OCI-LY1 (cell line): Measurements from ENCODE around the gene NIPAL3.
"Not testable (repeated sequence)": the region's sequence is repeated elsewhere in the genome, so short reads cannot be mapped to it uniquely, and the experiment has no call there.

Experiments used
- H2AFZ ChIP-seq: fragments of 200-600 bp; sonication (generic), shearing (Covaris generic); 2 replicates; pipeline ENCODE4 v1.6.0; 2014; ENCODE audit warnings: antibody characterized with exemption, mild to moderate bottlenecking, low read length
- H3F3A ChIP-seq: fragments of 200-600 bp; sonication (generic), shearing (Covaris generic); 2 replicates; pipeline ENCODE4 v1.6.0; 2014; ENCODE audit warnings: mild to moderate bottlenecking, antibody characterized with exemption, low read length, moderate library complexity; ENCODE audit not compliant: insufficient read depth
- H3K27ac ChIP-seq: fragments of 200-600 bp; sonication (generic); 2 replicates; pipeline ENCODE4 v1.5.1; 2014; ENCODE audit warnings: low read length, mixed run types, mild to moderate bottlenecking, low read depth; ENCODE audit not compliant: poor library complexity, severe bottlenecking
- H3K27me3 ChIP-seq: fragments of 200-600 bp; sonication (generic); 2 replicates; pipeline ENCODE4 v1.6.0; 2014; ENCODE audit warnings: antibody characterized with exemption, mild to moderate bottlenecking, low read length, moderate library complexity; ENCODE audit not compliant: insufficient read depth
- H3K36me3 ChIP-seq: fragments of 200-600 bp; sonication (generic); 2 replicates; pipeline ENCODE4 v1.6.1; 2014; ENCODE audit warnings: mild to moderate bottlenecking, antibody characterized with exemption, low read length, moderate library complexity, mixed read lengths; ENCODE audit not compliant: insufficient read depth
- H3K4me1 ChIP-seq: fragments of 200-600 bp; sonication (generic); 2 replicates; pipeline ENCODE4 v1.5.1; 2014; ENCODE audit warnings: mild to moderate bottlenecking, low read length, moderate library complexity; ENCODE audit not compliant: insufficient read depth, severe bottlenecking
- H3K4me2 ChIP-seq: fragments of 200-600 bp; sonication (generic), shearing (Covaris generic); 2 replicates; pipeline ENCODE4 v1.6.1; 2014; ENCODE audit warnings: low read length
- H3K4me3 ChIP-seq: fragments of 200-600 bp; sonication (generic); 2 replicates; pipeline ENCODE4 v1.5.1; 2014; ENCODE audit warnings: low read length, low read depth, mild to moderate bottlenecking, mixed read lengths; ENCODE audit not compliant: poor library complexity, severe bottlenecking
- H3K79me2 ChIP-seq: fragments of 200-600 bp; shearing (Covaris generic); 2 replicates; pipeline ENCODE4 v1.6.1; 2016; ENCODE audit warnings: mixed run types, low read length, mixed read lengths; ENCODE audit not compliant: insufficient read depth
- H3K9ac ChIP-seq: fragments of 200-600 bp; sonication (generic), shearing (Covaris generic); 2 replicates; pipeline ENCODE4 v1.6.1; 2014; ENCODE audit warnings: mild to moderate bottlenecking, low read length, mixed read lengths
- H3K9me2 ChIP-seq: fragments of 200-600 bp; sonication (generic), shearing (Covaris generic); 2 replicates; pipeline ENCODE4 v1.6.1; 2014; ENCODE audit warnings: low read depth, mild to moderate bottlenecking, low read length, mixed read lengths
- H3K9me3 ChIP-seq: fragments of 200-600 bp; shearing (Covaris generic); 2 replicates; pipeline ENCODE4 v1.6.1; 2014; ENCODE audit warnings: low read length, mixed read lengths
- H4K20me1 ChIP-seq: fragments of 200-600 bp; sonication (generic), shearing (Covaris generic); 2 replicates; pipeline ENCODE4 v1.6.0; 2016; ENCODE audit warnings: mild to moderate bottlenecking, low read length; ENCODE audit not compliant: insufficient read depth
- CTCF ChIP-seq: fragments of 200-600 bp; sonication (generic), shearing (Covaris generic); IDR thresholded peaks from 2 replicates; pipeline ENCODE4 v1.5.1; 2017; ENCODE audit warnings: mild to moderate bottlenecking, antibody characterized with exemption, low read length, moderate library complexity, mixed read lengths
- EZH2 ChIP-seq: fragments of 200-600 bp; sonication (generic), shearing (Covaris generic); IDR thresholded peaks from 2 replicates; pipeline ENCODE4 v1.8.0; 2017; ENCODE audit warnings: borderline replicate concordance, mixed run types, mild to moderate bottlenecking, antibody characterized with exemption, low read length, moderate library complexity, mixed read lengths

The NIPAL3 gene

GRCh38 chr1:24507405-24507804 lies 91.8 kb downstream of the NIPAL3 start:
- Histone ChIP-seq H3K79me2 (no peaks in the 10 kb centered on the region), H3K4me3 (no peak overlapping the region), H3K9me3 (no peaks in the 10 kb centered on the region), H3K4me2 (no peak overlapping the region), H3K36me3 (no peaks in the 10 kb centered on the region; the same call in 1 of the 2 replicates), H3K27ac (no peak overlapping the region), H3K9ac (no peak overlapping the region), H4K20me1 (no peaks in the 10 kb centered on the region), H3K9me2 (no peaks in the 10 kb centered on the region), H3F3A (no peaks in the 10 kb centered on the region), H3K27me3 (no peaks in the 10 kb centered on the region), H3K4me1 (peaks cover 13% of the 10 kb centered on the region), H2AFZ (no peak overlapping the region)
- TF ChIP-seq CTCF (no peak), EZH2 (no peak)

- Histone ChIP-seq H3K27ac (no peak overlapping the region), H3K79me2 (no peaks in the 10 kb centered on the region), H3F3A (no peaks in the 10 kb centered on the region), H3K9ac (no peak overlapping the region), H3K27me3 (no peaks in the 10 kb centered on the region), H3K9me2 (no peaks in the 10 kb centered on the region), H4K20me1 (no peaks in the 10 kb centered on the region), H2AFZ (no peak overlapping the region), H3K4me1 (peaks cover 5% of the 10 kb centered on the region), H3K36me3 (no peaks in the 10 kb centered on the region; the same call in 1 of the 2 replicates), H3K4me3 (no peak overlapping the region), H3K9me3 (no peaks in the 10 kb centered on the region), H3K4me2 (no peak overlapping the region)
- TF ChIP-seq EZH2 (no peak), CTCF (no peak)
Measured at GRCh38 chr1:24508911-24509310, 93.3 kb downstream of the NIPAL3 start.

- no peaks in the 10 kb centered on the region; the same call in 1 of the 2 replicates for H3K36me3 ChIP-seq
- H3K4me1 ChIP-seq = no peaks in the 10 kb centered on the region
- H3K9me3 ChIP-seq = no peaks in the 10 kb centered on the region
- no peak overlapping the region for H2AFZ ChIP-seq
- no peak for TF ChIP-seq EZH2
- no peaks in the 10 kb centered on the region for H3F3A ChIP-seq
- no peaks in the 10 kb centered on the region for H4K20me1 ChIP-seq
- no peak overlapping the region for H3K27ac ChIP-seq
- no peak overlapping the region for H3K4me2 ChIP-seq
- no peaks in the 10 kb centered on the region for H3K9me2 ChIP-seq
- H3K27me3 ChIP-seq = no peaks in the 10 kb centered on the region
- no peaks in the 10 kb centered on the region for H3K79me2 ChIP-seq
- no peak overlapping the region for H3K4me3 ChIP-seq
- no peak overlapping the region for H3K9ac ChIP-seq
Measured at GRCh38 chr1:24513706-24514105, 98.1 kb downstream of the NIPAL3 start.

GRCh38 chr1:24514946-24515345 lies 99.3 kb downstream of the NIPAL3 start:
- Histone ChIP-seq H3K9ac (no peak overlapping the region), H3K79me2 (no peaks in the 10 kb centered on the region), H3K4me3 (no peak overlapping the region), H2AFZ (no peak overlapping the region), H3K9me2 (no peaks in the 10 kb centered on the region), H3K36me3 (no peaks in the 10 kb centered on the region; the same call in 1 of the 2 replicates), H3K27ac (no peak overlapping the region), H3K4me2 (no peak overlapping the region), H3K4me1 (no peaks in the 10 kb centered on the region), H4K20me1 (no peaks in the 10 kb centered on the region), H3F3A (no peaks in the 10 kb centered on the region), H3K9me3 (no peaks in the 10 kb centered on the region), H3K27me3 (no peaks in the 10 kb centered on the region)
- TF ChIP-seq EZH2 = no peak
- TF ChIP-seq CTCF = no peak

GRCh38 chr1:24515671-24516209 lies 100.1 kb downstream of the NIPAL3 start:
- not testable (repeated sequence) for H3K79me2 ChIP-seq, H4K20me1 ChIP-seq, H3K27me3 ChIP-seq, H3K27ac ChIP-seq, H2AFZ ChIP-seq, H3K36me3 ChIP-seq, H3K9me2 ChIP-seq, H3K9me3 ChIP-seq, H3K4me3 ChIP-seq, H3F3A ChIP-seq, H3K4me2 ChIP-seq, H3K4me1 ChIP-seq, H3K9ac ChIP-seq
